ENCODE measurements around the gene DNAH2.

Gene DNAH2

DNA sequence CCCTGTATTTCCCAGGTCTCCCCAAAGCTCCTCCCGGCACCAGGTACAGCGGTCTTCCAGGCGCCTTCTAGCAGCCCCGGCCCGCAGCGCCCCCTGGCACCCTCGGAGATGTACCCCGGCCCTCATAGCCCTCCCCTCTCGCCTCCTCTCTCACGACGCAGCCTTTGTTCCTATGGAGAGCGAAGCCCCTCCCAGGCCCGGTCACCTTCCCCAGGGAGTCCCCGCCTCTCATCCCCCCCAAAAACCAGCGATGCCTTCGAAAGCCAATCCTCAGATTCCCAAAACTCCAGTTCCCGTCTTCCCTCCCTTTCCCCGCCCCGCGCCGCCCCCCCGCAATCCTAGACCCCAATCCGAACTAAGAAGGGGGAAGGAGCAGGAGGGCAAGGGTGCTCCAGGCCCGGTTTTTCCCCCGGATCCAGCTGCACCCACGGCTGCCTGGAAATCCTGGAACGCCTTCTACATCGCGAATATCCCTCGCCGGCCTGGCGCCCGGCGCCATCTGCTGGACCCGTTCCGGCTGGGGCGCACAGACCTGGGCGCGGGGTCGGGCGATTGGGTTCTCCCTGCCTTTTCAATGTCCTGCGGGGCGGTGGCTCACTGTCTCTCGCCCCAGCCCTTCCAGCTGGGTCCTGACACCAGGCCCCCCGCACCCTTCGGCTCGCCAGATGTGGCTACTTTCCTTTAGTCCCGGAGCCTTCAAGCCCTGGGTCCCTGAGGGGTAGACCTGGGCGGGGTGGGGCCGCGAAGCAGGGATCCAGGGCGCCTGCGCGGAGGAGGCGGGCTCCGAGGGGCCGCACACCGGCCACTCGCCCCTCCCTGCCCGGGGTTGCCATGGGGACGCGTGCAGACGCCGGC lies at the start of gene DNAH2:
Gene DNAH2 (plus strand): TSS at position 844 of the 855 bp plus-strand sequence. CDS start 1,991 bp downstream, outside the sequence.
- peak; percentile 93 for DNase-seq

- DNase-seq = no peak
Observed at GRCh38 chr17:7668482-7668881, 49.1 kb upstream of the DNAH2 start.

GRCh38 chr17:7673239-7673638 lies 44.3 kb upstream of the DNAH2 start:
- DNase-seq = no peak

- DNase-seq = no peak
Observed at GRCh38 chr17:7674934-7675333, 42.6 kb upstream of the DNAH2 start.

- no peak for DNase-seq
Observed at GRCh38 chr17:7676533-7676932, 41.0 kb upstream of the DNAH2 start.

DNA sequence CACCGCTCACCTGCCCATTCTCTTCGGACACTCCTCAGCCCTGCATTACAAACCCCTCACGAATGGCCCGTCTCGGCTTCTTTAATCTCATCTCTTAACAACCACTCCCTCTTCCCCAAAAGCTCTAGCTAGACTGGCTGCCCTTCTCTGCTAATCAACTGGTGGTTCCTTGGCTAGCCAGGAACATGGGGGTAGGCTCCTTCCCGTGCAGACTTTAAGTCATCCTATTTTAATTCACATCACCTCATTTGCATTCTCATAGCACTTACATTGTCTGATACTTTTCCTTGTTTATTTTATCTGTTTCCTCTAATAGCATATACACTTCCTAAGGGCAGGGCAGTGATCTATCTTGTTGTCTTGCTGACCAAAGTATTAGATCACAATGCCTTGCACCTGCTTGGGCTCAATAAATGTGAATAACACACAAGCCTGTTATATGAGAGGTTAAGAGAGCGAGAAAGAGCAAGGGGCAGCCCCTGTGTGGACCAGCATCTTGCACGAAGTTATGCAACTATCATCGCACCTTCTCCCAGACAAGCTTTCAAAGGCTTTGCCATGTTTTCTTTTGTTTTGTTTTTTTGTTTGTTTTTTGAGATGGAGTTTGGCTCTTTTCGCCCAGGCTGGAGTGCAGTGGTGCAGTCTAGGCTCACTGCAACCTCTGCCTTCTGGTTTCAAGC lies 40.0 kb upstream of the DNAH2 start:
- DNase-seq = no peak

- DNase-seq = no peak
Observed at GRCh38 chr17:7684851-7685532, 32.6 kb upstream of the DNAH2 start.

DNA sequence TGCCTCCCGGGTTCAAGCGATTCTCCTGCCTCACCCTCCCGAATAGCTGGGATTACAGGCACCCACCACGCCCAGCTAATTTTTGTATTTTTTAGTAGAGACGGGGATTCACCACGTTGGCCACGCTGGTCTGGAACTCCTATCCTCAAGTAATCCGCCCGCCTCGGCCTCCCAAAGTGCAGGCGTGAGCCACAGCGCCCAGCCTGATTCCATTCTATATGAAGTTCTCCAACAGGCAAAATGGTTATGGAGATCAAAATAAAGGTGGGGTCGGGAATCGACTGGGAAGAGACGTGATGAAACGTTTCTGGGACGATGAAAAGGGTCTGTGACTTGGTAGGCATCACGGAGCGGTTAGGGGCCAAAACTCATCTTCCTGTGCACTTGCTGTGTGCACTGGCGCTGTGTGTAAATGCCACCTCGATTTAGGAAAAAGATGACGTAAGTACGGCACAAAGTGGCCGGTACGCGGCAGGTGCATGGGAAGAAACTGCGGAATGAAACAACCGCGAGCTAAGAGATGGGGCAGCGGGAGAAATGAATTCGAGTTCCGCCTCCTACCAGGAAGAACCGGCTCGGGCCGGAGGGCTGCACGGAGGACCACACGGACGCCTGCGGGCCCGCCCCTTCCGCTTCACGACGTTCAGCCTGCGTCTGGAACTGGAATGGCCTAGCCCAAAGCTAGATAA lies 31.9 kb upstream of the DNAH2 start:
- DNase-seq = peak; percentile 95

GRCh38 chr17:7686222-7687071 lies 31.1 kb upstream of the DNAH2 start:
- DNase-seq = peak; percentile 90

DNA sequence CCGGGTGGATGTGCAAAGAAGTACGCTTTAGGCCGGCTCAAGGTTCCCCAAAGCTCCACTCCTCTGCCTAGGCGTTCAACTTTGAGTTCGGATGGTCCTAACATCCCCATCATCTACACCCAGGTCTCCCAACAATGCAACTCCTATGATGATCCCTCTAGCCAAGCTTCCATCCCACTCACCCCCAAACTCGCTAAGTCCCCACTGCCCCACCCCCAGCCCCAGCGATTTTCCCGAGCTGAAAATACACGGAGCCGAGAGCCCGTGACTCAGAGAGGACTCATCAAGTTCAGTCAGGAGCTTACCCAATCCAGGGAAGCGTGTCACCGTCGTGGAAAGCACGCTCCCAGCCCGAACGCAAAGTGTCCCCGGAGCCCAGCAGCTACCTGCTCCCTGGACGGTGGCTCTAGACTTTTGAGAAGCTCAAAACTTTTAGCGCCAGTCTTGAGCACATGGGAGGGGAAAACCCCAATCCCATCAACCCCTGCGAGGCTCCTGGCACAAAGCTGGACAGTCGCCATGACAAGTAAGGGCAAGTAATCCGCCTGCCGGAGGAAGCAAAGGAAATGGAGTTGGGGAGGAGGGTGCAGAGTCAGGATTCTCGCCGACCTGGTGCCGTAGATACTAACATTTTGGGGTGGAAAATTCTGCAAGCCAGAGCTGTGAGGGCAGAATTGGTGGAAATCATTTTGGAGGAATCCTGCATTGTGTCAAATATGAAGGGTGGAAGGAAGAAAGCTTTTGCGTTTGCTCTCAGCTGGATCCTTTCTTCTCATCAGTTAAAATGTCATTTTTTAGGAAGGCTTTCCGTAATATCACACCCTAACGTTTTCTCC lies 30.3 kb upstream of the DNAH2 start, which contains the start of gene TP53:
Gene TP53 (minus strand): TSS at position 419 of the 836 bp plus-strand sequence. CDS start 10,896 bp downstream, outside the sequence.
- DNase-seq = peak; percentile 93

DNA sequence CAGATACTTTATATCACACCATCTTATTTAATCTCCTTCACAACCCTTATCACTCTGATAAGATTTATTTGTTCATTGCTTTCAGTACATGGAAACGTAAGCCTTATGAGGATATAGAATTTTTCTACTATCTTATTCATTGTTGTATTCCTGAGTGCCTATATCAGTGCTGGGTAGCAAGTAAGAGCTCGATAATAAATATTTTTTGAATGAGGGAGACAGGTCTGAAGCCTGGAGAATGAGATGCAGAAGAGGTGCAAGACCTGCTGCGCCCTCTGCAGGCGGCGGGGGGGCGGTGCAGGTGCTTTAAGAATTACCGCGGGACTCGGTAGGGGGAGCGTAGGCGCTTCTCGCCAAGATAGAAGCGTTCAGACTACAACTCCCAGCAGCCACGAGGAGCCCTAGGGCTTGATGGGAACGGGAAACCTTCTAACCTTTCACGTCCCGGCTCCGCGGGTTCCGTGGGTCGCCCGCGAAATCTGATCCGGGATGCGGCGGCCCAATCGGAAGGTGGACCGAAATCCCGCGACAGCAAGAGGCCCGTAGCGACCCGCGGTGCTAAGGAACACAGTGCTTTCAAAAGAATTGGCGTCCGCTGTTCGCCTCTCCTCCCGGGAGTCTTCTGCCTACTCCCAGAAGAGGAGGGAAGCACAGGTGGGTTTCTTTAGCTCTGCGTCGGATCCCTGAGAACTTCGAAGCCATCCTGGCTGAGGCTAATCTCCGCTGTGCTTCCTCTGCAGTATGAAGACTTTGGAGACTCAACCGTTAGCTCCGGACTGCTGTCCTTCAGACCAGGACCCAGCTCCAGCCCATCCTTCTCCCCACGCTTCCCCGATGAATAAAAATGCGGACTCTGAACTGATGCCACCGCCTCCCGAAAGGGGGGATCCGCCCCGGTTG lies 29.4 kb upstream of the DNAH2 start, which contains the start of gene WRAP53:
Gene WRAP53 (plus strand): TSS at position 570 of the 900 bp plus-strand sequence. CDS start 172 bp downstream, at position 742.
- DNase-seq = peak; percentile 99

DNA sequence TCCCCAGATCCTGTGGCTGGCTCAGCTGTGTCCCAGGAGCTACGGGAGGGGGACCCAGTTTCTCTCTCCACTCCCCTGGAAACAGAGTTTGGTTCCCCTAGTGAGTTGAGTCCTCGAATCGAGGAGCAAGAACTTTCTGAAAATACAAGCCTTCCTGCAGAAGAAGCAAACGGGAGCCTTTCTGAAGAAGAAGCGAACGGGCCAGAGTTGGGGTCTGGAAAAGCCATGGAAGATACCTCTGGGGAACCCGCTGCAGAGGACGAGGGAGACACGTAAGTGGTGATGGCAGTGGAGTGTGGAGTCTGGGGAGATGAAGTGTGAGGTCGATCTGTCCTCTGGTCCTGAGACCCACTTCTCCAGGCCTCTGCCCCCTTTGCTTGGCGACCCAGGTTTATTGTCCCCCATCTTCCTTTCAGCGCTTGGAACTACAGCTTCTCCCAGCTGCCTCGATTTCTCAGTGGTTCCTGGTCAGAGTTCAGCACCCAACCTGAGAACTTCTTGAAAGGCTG lies 28.7 kb upstream of the DNAH2 start:
- DNase-seq = no peak

- DNase-seq = no peak
Observed at GRCh38 chr17:7695586-7695985, 22.0 kb upstream of the DNAH2 start.

DNA sequence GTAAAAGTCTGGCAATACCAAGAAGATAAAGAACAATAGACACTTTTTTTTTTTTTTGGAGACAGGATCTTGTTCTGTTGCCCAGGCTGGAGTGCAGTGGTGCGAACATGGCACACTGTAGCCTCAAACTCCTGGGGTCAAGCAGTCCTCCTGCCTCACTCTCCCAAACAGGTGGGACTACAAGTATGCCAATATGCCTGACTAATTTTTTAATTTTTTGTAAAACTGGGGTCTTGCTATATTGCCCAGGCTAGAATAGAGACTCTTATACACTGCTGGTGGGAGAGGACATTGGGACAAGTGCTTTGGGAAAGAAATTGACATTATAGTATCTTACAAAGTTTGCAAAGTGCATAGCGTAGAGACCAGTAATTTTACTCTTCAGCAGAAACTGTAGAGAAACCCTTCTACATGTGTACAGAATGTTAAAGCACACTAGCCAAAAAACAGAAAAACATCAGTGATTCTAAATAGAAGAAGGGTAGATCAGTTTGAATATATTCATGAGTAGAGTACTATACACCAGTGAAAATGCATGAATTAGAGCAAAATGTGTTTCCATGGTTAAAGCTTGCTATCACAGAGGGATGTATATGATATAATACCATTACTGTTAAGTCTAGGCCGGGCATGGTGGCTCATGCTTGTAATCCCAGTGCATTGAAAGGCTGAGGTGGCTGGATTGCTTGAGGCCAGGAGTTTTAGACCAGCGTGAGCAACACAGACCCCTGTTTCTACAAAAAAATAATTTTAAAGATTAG lies 19.5 kb upstream of the DNAH2 start:
- no peak for DNase-seq

- DNase-seq = no peak
Observed at GRCh38 chr17:7700510-7700909, 17.0 kb upstream of the DNAH2 start.

DNA sequence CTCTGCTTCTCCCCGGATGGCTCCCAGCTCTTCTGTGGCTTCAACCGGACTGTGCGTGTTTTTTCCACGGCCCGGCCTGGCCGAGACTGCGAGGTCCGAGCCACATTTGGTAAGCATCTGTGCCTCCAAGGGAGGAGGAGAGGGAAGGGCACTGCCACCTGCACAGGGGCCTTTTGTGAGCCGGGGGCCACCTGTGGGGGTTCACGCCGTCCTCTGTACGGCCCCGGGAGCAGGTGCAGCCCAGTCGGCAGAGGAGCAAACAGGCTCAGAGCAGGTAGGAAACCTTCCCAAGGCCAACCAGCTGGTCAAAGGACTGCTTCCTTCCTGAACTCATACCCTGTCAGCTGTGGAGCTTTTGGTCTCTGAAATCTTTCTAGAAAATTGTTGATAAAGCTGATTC lies 15.9 kb upstream of the DNAH2 start:
- no peak for DNase-seq

DNA sequence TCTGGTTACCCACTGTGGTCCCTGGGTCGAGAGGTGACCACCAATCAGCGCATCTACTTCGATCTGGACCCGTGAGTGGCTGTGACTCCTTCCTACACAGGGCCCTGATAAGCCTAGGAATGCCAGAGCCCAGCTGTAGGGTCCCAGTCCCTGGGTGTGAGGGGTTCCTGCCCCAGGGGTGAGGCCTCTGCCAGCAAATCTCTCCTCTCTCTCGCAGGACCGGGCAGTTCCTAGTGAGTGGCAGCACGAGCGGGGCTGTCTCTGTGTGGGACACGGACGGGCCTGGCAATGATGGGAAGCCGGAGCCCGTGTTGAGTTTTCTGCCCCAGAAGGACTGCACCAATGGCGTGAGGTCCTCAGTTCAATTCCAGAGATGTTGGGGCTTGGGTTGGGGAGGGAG lies 14.8 kb upstream of the DNAH2 start:
- DNase-seq = no peak

Data from right hindlimb (tissue), 1 donor.